Activated T-helper 9 cell treated with anti-CD3 and anti-CD28 coated beads, Interleukin-2, amount 50 U/mL, for 16 hours (primary cell): ENCODE data around the gene MSLN.

Source experiments
- DNase-seq: peaks from one replicate; pipeline ENCODE4 v3.0.0-alpha.2; 2020; ENCODE audit warnings: low read depth

MSLN gene

GRCh38 chr16:807347-808084, 47.0 kb downstream of the MSLN start:
- DNase-seq: peak; percentile 76

- no peak for DNase-seq
Measured at GRCh38 chr16:808085-808386, 47.5 kb downstream of the MSLN start.

GRCh38 chr16:813204-813915, 52.8 kb downstream of the MSLN start:
- peak; percentile 39 for DNase-seq

GRCh38 chr16:813916-814412, 53.4 kb downstream of the MSLN start:
- DNase-seq: no peak

- no peak for DNase-seq
Measured at GRCh38 chr16:814974-815373, 54.4 kb downstream of the MSLN start.

- no peak for DNase-seq
Measured at GRCh38 chr16:815861-816260, 55.3 kb downstream of the MSLN start.

GRCh38 chr16:817001-817906, 56.7 kb downstream of the MSLN start:
- DNase-seq: no peak

GRCh38 chr16:818132-818531, 57.6 kb downstream of the MSLN start:
- DNase-seq: no peak
